Panc1 (cell line): ENCODE data around the gene COQ6. TPM values are rescaled to one million over a fixed set of nuclear protein-coding genes. Genes with fewer than 3 reads are reported as not detected.
A peak's percentile ranks its signal among the peaks of the same experiment; 100 is the strongest.

Experiments
- ATAC-seq: fragments of 200-7000 bp; cut with Tn5 transposase; 2 replicates; pipeline ENCODE4 v1.9.1; 2020; ENCODE audit warnings: mild to moderate bottlenecking, moderate library complexity
- BruUV-seq: library from RNA; stranded (reverse); fragments of 400-500 nt; replicated peaks from 2 replicates; lab custom pipeline; 2021; lab: Mats Ljungman, UMichigan
- CTCF ChIA-PET: fragments of 300-600 bp; sonication (Branson Sonifier 250); formaldehyde crosslinking; loops from one replicate; lab custom pipeline; 2022; ENCODE audit warnings: antibody characterized with exemption; lab: Charles Lee
- POLR2A ChIA-PET: fragments of 300-600 bp; sonication (Branson Sonifier 250); formaldehyde crosslinking; loops from one replicate; lab custom pipeline; 2022; ENCODE audit warnings: antibody characterized with exemption; lab: Charles Lee
- DNase-seq: peaks from one replicate; pipeline ENCODE4 v3.0.0-alpha.2; 2010; ENCODE audit warnings: low read depth, low spot score
- H3K27ac ChIP-seq: 2 replicates; pipeline ENCODE4 v1.5.1; 2011; ENCODE audit warnings: mild to moderate bottlenecking, low read length, inconsistent platforms
- H3K27me3 ChIP-seq: fragments of 200-500 bp; sonication (Bioruptor generic); 2 replicates; pipeline ENCODE4 v1.6.0; 2014; ENCODE audit warnings: low read length, inconsistent platforms; ENCODE audit not compliant: control insufficient read depth, insufficient read depth
- H3K36me3 ChIP-seq: fragments of 200-500 bp; sonication (Bioruptor generic); 2 replicates; pipeline ENCODE4 v1.5.1; 2014; ENCODE audit warnings: inconsistent platforms, mild to moderate bottlenecking, low read length, moderate library complexity; ENCODE audit not compliant: control insufficient read depth, insufficient read depth
- H3K4me1 ChIP-seq: 2 replicates; pipeline ENCODE4 v1.5.1; 2011; ENCODE audit warnings: inconsistent platforms, mild to moderate bottlenecking, low read length, moderate library complexity; ENCODE audit not compliant: control insufficient read depth, insufficient read depth
- H3K4me3 ChIP-seq, 2 experiments: 2 replicates each; pipeline ENCODE4 v1.5.1; 2011 to 2012; ENCODE audit warnings: low read depth in 2 of 2, low read length in 2 of 2, mild to moderate bottlenecking in 2 of 2, inconsistent platforms in 1 of 2, moderate library complexity in 1 of 2
- H3K9me3 ChIP-seq: fragments of 200-500 bp; sonication (Bioruptor generic); 2 replicates; pipeline ENCODE4 v1.5.1; 2014; ENCODE audit warnings: low read depth, mild to moderate bottlenecking, inconsistent platforms, low read length, moderate library complexity; ENCODE audit not compliant: control insufficient read depth, insufficient read depth
- CTCF ChIP-seq: fragments of 450-650 bp; IDR thresholded peaks from 2 replicates; pipeline ENCODE4 v1.5.1; 2017; ENCODE audit warnings: mild to moderate bottlenecking
- POLR2AphosphoS5 ChIP-seq: IDR thresholded peaks from 2 replicates; pipeline ENCODE4 v1.6.1; 2012; ENCODE audit warnings: mild to moderate bottlenecking, low read depth, low read length, moderate library complexity
- REST ChIP-seq, 2 experiments: IDR thresholded peaks; 2 replicates each; pipeline ENCODE4 v1.6.1; 2011 to 2012; ENCODE audit warnings: low read depth in 2 of 2, control low read depth in 1 of 2, low read length in 1 of 2, mild to moderate bottlenecking in 1 of 2, moderate library complexity in 1 of 2; ENCODE audit not compliant: insufficient read depth in 1 of 2
- SIN3A ChIP-seq: IDR thresholded peaks from 2 replicates; pipeline ENCODE4 v1.6.1; 2012; ENCODE audit warnings: low read depth, mild to moderate bottlenecking, low read length, moderate library complexity, borderline replicate concordance; ENCODE audit not compliant: insufficient read depth
- TCF7L2 ChIP-seq: IDR thresholded peaks from 2 replicates; pipeline ENCODE4 v1.6.1; 2011; ENCODE audit warnings: mild to moderate bottlenecking, low read depth, low read length, inconsistent platforms
- in situ Hi-C: cut with HindIII; loops from 2 replicates; pipeline ENCODE4 v1.10.0; 2016; ENCODE audit warnings: low sequenced_read_pairs, low pct_unique_long_range_greater_than_20kb
- intact Hi-C: fragments of 100-400 bp; cut with micrococcal nuclease; formaldehyde crosslinking; loops from one replicate; pipeline ENCODE4 v1.10.0; 2022; ENCODE audit not compliant: unreplicated experiment
- total RNA-seq: library from RNA; stranded (reverse); gene quantifications from one replicate; pipeline ENCODE4 v1.2.1, GENCODE V29; 2021; ENCODE audit not compliant: unreplicated experiment

The COQ6 gene
- total RNA-seq, 1 experiment from 2014 or later = 18.5 TPM

- POLR2A ChIA-PET = no interaction called here
- in situ Hi-C loops (no loop called here), intact Hi-C loops (no loop called here)
- CTCF ChIA-PET = no interaction called here
- Histone ChIP-seq H3K9me3 (no peaks in the 10 kb centered on the region), H3K4me1 (no peaks in the 10 kb centered on the region), H3K36me3 (peaks cover 3% of the 10 kb centered on the region), H3K27me3 (no peaks in the 10 kb centered on the region), H3K4me3 (no peak overlapping the region), H3K27ac (no peak overlapping the region)
- DNase-seq (no peak), ATAC-seq (no peak)
- TF ChIP-seq SIN3A (no peak), CTCF (no peak), REST (IDR thresholded peaks at IDR 0.05; ENCODE audit: insufficient read depth in 1 of 2, low read depth in 2 of 2, low read length in 1 of 2) (no peak), POLR2AphosphoS5 (no peak), TCF7L2 (no peak)
- BruUV-seq = no TSS peak
These were observed 5.6 kb downstream of the COQ6 start for GRCh38 chr14:73955674-73956073.

- intact Hi-C loops = no loop called here
- ATAC-seq = peak; percentile 63; the same call in 1 of the 2 replicates
These were observed 8.5 kb downstream of the COQ6 start for GRCh38 chr14:73958591-73958990.

More at GRCh38 chr14:73958591-73958990, 8.5 kb downstream of the COQ6 start:
- in situ Hi-C loops = no loop called here
- ChIA-PET CTCF (no interaction called here), POLR2A (no interaction called here)
- no peak for DNase-seq
- Histone ChIP-seq H3K4me3 (no peak overlapping the region), H3K27me3 (no peaks in the 10 kb centered on the region), H3K36me3 (peaks cover 3% of the 10 kb centered on the region), H3K27ac (no peak overlapping the region), H3K4me1 (no peaks in the 10 kb centered on the region), H3K9me3 (no peaks in the 10 kb centered on the region)
- TF ChIP-seq CTCF = no peak
- no peak for TF ChIP-seq SIN3A
- TF ChIP-seq POLR2AphosphoS5 = no peak
- TF ChIP-seq TCF7L2 = no peak
- no peak for TF ChIP-seq REST (IDR thresholded peaks at IDR 0.05; ENCODE audit: insufficient read depth in 1 of 2, low read depth in 2 of 2, low read length in 1 of 2)
- no TSS peak for BruUV-seq
